ENCODE data around the gene DBH. TPM values are rescaled to one million over a fixed set of nuclear protein-coding genes. Genes with fewer than 3 reads are reported as not detected.

Gene DBH
- total RNA-seq, 1 donor from 2014 or later = not detected

DNA sequence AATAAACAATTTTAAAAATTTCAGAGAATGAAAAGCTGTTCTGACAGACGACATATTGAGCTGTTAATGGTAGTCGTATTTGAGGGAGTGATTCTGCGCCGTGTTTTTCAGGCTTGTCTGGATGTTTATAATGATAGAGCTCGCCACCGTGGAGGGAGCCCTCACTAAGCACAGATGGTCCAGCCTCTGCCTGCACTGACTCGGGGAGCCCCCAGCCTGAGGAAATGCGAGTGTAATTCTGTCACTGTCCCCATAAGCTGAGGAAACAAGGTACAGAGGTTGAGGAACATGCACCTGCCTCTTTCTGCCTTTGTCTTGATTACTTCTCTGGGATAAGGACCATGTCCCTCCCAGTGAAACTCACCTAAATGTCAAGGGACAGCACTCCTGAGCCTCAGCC is 7.4 kb upstream of the DBH start:
- TF ChIP-seq, protein P1, sequence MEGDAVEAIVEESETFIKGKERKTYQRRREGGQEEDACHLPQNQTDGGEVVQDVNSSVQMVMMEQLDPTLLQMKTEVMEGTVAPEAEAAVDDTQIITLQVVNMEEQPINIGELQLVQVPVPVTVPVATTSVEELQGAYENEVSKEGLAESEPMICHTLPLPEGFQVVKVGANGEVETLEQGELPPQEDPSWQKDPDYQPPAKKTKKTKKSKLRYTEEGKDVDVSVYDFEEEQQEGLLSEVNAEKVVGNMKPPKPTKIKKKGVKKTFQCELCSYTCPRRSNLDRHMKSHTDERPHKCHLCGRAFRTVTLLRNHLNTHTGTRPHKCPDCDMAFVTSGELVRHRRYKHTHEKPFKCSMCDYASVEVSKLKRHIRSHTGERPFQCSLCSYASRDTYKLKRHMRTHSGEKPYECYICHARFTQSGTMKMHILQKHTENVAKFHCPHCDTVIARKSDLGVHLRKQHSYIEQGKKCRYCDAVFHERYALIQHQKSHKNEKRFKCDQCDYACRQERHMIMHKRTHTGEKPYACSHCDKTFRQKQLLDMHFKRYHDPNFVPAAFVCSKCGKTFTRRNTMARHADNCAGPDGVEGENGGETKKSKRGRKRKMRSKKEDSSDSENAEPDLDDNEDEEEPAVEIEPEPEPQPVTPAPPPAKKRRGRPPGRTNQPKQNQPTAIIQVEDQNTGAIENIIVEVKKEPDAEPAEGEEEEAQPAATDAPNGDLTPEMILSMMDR (IDR thresholded peaks at IDR 0.05) = no peak
- no peak for DNase-seq (ENCODE audit: extremely low spot score, unreplicated experiment)
- H3K27ac Mint-ChIP-seq (ENCODE audit: unreplicated experiment) = no peak overlapping the region
- peaks cover 34% of the 10 kb centered on the region for H3K27me3 Mint-ChIP-seq (ENCODE audit: unreplicated experiment)
- peaks cover 11% of the 10 kb centered on the region for H3K9me3 Mint-ChIP-seq (ENCODE audit: unreplicated experiment)
- no peaks in the 10 kb centered on the region for H3K36me3 Mint-ChIP-seq (ENCODE audit: unreplicated experiment)
- H3K4me1 Mint-ChIP-seq (ENCODE audit: unreplicated experiment) = no peaks in the 10 kb centered on the region
- H3K4me3 Mint-ChIP-seq (ENCODE audit: unreplicated experiment) = no peak overlapping the region

DNA sequence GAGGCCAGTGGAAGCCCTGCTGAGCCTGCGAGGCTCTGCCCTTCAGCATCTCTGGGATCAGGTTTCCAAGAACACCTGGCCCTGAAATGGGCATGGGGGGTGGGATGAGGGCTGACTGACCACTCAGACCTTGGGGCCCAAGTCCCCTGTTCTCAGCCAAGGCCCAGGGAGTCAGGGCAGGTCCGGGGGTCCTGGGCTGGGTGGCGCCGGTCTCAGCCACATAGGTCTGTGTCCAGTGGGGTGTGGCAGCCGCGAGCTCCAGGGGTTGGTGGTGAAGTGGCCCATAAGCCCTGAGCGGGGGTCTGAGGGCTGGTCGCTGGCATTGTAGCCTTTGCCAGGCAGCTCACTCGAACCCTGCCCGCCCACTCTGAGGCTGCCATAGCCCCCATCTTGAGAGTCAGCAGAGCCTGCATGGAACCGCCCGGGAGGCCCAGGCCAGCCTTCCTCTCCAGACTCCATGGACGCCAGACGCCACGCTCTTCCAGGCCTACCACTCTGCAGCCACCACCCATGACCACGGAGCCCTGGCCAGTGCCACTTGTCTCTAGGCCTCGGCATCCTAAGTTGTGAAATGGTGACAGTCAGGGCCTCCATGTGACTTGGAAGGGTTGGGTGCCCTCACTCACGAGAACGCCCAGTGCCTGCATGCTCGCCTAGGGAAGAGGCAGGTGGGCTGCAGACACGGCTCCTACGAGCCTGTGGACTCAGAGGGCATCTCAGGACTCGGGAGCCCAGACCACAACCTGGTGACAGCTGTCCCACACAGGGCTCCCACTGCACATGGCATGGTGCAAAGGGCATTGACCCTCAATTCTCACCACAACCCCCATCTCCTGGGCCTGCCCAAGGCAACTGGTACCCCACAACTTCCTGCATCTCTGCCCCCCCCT is 6.7 kb upstream of the DBH start:
- H3K4me1 Mint-ChIP-seq (ENCODE audit: unreplicated experiment) = no peaks in the 10 kb centered on the region
- H3K36me3 Mint-ChIP-seq (ENCODE audit: unreplicated experiment) = no peaks in the 10 kb centered on the region
- no peak overlapping the region for H3K27ac Mint-ChIP-seq (ENCODE audit: unreplicated experiment)
- H3K9me3 Mint-ChIP-seq (ENCODE audit: unreplicated experiment) = peaks cover 11% of the 10 kb centered on the region
- H3K4me3 Mint-ChIP-seq (ENCODE audit: unreplicated experiment) = no peak overlapping the region
- TF ChIP-seq, protein P1 (IDR thresholded peaks at IDR 0.05) = no peak
- DNase-seq (ENCODE audit: extremely low spot score, unreplicated experiment) = no peak
- peaks cover 39% of the 10 kb centered on the region for H3K27me3 Mint-ChIP-seq (ENCODE audit: unreplicated experiment)

DNA sequence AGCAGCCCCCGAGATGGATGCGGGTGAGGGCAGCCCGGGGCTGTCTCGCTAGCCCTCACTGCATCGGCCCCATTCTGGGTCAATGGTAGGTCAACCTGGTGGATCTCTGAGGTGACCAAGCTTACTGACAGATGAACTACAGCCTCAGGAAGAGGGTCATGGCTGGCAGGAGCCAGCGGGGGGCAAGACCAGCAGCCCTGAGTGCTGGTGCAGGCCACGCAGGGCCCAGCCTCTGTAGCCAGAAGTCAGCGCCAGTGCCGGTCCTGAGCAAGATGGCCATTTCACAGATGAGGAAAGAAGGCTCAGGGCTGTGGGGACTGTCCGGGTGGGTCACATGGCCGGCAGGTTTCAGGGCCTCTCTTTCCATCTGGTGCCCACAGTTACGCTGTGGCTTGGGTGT is 5.1 kb upstream of the DBH start:
- H3K4me3 Mint-ChIP-seq (ENCODE audit: unreplicated experiment) = no peak overlapping the region
- no peaks in the 10 kb centered on the region for H3K4me1 Mint-ChIP-seq (ENCODE audit: unreplicated experiment)
- DNase-seq (ENCODE audit: extremely low spot score, unreplicated experiment) = no peak
- no peaks in the 10 kb centered on the region for H3K36me3 Mint-ChIP-seq (ENCODE audit: unreplicated experiment)
- no peak overlapping the region for H3K27ac Mint-ChIP-seq (ENCODE audit: unreplicated experiment)
- H3K27me3 Mint-ChIP-seq (ENCODE audit: unreplicated experiment) = peaks cover 53% of the 10 kb centered on the region
- TF ChIP-seq, protein P1 (IDR thresholded peaks at IDR 0.05) = no peak
- H3K9me3 Mint-ChIP-seq (ENCODE audit: unreplicated experiment) = peaks cover 8% of the 10 kb centered on the region

DNA sequence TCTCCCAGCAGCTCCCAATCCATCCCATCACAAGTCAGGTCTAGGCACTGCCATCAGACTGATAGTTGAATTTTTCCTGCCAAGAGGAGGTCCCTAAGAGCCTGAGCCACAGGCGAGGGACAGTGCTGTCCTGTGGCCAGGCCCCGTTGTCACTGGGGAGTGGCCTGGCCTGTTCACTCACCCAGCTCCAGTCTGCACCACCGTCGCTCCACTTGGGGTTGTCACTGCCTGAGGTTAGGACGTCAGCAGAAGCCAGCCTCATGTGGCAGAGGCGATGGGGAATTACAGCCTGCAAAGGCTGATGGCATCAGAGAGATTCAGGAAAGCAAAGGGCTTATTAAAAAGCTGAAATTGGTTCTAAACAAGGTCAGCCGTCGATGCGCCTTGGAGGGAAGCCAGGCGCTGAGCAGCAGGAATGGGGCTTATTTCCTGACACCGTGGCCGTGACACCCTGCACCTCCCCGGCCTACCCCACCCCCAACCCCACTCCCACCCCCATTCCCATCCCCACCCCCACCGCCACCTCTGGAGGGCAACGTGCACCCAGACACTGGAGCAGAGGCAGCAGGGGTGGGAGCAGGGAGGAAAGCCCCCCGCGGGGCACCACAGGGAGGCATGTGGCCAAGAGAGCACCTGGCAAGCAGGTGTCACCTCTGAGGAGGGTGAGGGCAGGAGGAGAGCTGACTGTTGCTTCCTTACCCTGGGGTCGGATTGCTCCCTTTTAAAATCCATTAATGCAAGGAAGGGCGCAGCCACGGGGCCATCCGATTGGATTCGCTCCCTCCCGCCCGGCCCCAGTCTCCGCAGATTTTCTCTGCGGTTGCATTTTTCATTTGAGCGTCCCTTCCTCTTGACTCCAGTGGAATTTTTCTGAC is 3.1 kb upstream of the DBH start:
- peaks cover 48% of the 10 kb centered on the region for H3K27me3 Mint-ChIP-seq (ENCODE audit: unreplicated experiment)
- no peaks in the 10 kb centered on the region for H3K36me3 Mint-ChIP-seq (ENCODE audit: unreplicated experiment)
- no peaks in the 10 kb centered on the region for H3K9me3 Mint-ChIP-seq (ENCODE audit: unreplicated experiment)
- TF ChIP-seq, protein P1 (IDR thresholded peaks at IDR 0.05) = no peak
- H3K4me1 Mint-ChIP-seq (ENCODE audit: unreplicated experiment) = no peaks in the 10 kb centered on the region
- no peak overlapping the region for H3K4me3 Mint-ChIP-seq (ENCODE audit: unreplicated experiment)
- DNase-seq (ENCODE audit: extremely low spot score, unreplicated experiment) = no peak
- H3K27ac Mint-ChIP-seq (ENCODE audit: unreplicated experiment) = no peak overlapping the region

DNA sequence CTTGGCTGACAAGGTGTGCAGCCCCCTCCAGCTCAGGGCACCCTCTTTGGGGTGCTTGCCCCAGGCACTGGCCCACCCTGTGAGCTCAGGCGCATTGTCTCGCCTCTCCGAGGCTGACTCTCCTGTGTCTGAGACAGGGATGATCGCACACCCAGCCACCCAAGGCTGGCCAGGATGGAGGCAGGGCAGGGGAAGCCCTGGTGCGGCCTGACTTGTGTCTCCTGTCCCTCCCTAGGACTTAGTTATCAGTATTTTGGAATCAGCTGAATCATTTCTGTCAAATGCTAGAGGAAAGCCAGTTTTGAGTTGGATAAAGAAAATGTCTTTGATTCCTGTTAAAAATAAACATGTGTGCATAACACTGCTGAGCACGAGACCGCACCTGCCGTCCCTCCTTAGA is 2.5 kb upstream of the DBH start:
- H3K4me3 Mint-ChIP-seq (ENCODE audit: unreplicated experiment) = no peak overlapping the region
- H3K27ac Mint-ChIP-seq (ENCODE audit: unreplicated experiment) = no peak overlapping the region
- TF ChIP-seq, protein P1 (IDR thresholded peaks at IDR 0.05) = no peak
- no peak for DNase-seq (ENCODE audit: extremely low spot score, unreplicated experiment)
- peaks cover 50% of the 10 kb centered on the region for H3K27me3 Mint-ChIP-seq (ENCODE audit: unreplicated experiment)
- H3K36me3 Mint-ChIP-seq (ENCODE audit: unreplicated experiment) = no peaks in the 10 kb centered on the region
- H3K9me3 Mint-ChIP-seq (ENCODE audit: unreplicated experiment) = no peaks in the 10 kb centered on the region
- H3K4me1 Mint-ChIP-seq (ENCODE audit: unreplicated experiment) = no peaks in the 10 kb centered on the region
